Measurements from ENCODE around the gene TMEM40.

DNA sequence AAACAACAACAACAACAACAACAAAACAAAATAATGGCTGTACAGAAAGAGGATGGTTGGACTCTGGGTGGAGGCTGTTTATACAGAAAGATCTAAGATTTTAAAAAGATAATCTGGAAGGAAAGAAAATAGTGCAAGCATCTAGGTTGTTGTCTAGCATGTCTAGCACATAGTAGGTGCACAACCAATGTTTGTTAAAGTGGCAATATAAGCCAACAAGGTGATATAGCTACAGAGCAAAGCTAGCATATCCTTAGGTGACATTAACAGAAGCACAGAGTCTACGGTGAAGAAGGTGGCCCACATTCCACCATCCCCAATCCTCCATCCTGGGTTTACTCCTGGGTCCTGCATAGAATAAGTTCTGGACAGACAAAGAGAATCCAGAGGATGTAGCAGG, 4.7 kb downstream of the TMEM40 start:
- TF ChIP-seq SPI1 (IDR thresholded peaks at IDR 0.05; ENCODE audit: low read depth, low read length), result no peak
- no peak for TF ChIP-seq POLR2A (IDR thresholded peaks at IDR 0.05; ENCODE audit: low read depth, low read length)
- no peak for TF ChIP-seq TAF1 (IDR thresholded peaks at IDR 0.05; ENCODE audit: low read depth, low read length)
- TF ChIP-seq POLR2AphosphoS5 (IDR thresholded peaks at IDR 0.05; ENCODE audit: low read depth, low read length), result no peak
